Measurements from ENCODE around the gene KCMF1. TPM values are rescaled to one million over a fixed set of nuclear protein-coding genes. Genes with fewer than 3 reads are reported as not detected.

The KCMF1 gene
- total and polyA plus RNA-seq, 2 experiments from 2014 or later = 50.8 to 63.0 TPM

GRCh38 chr2:85008252-85008651 lies 37.3 kb downstream of the KCMF1 start:
- no peak overlapping the region for H3K4me2 ChIP-seq
- no peak overlapping the region for H3K4me3 ChIP-seq
- WGBS (ENCODE audit: low lambda C conversion rate, missing lambda C conversion rate) = 92% methylated on average over 2 of the region's 2 CpGs
- DNase-seq (ENCODE audit: low spot score) = no peak
- TF ChIP-seq CTCF (IDR thresholded peaks at IDR 0.05; ENCODE audit: poor library complexity) (no peak), EZH2 (IDR thresholded peaks at IDR 0.05; ENCODE audit: borderline replicate concordance) (no peak)
- no peaks in the 10 kb centered on the region for H3K9me2 ChIP-seq (replicated peaks; ENCODE audit: insufficient read depth)
- H3K36me3 ChIP-seq (replicated peaks; ENCODE audit: insufficient read depth, low read depth) = no peaks in the 10 kb centered on the region
- peaks cover 97% of the 10 kb centered on the region for H3K79me2 ChIP-seq
- H4K20me1 ChIP-seq (ENCODE audit: insufficient read depth, poor library complexity, severe bottlenecking) = peaks cover 50% of the 10 kb centered on the region
- H2AFZ ChIP-seq = no peak overlapping the region
- H3K9me3 ChIP-seq (ENCODE audit: low read depth) = no peaks in the 10 kb centered on the region
- H3K4me1 ChIP-seq (ENCODE audit: insufficient read depth) = peaks cover 7% of the 10 kb centered on the region
- H3K27me3 ChIP-seq = no peaks in the 10 kb centered on the region
- no peak overlapping the region for H3K27ac ChIP-seq

- no peak for DNase-seq (ENCODE audit: low spot score)
- H3K4me2 ChIP-seq = no peak overlapping the region
- no peaks in the 10 kb centered on the region for H3K36me3 ChIP-seq (replicated peaks; ENCODE audit: insufficient read depth, low read depth)
- no peak overlapping the region for H2AFZ ChIP-seq
- no peaks in the 10 kb centered on the region for H3K9me3 ChIP-seq (ENCODE audit: low read depth)
- H3K4me1 ChIP-seq (ENCODE audit: insufficient read depth) = peaks cover 7% of the 10 kb centered on the region
- 97% methylated on average over 3 of the region's 3 CpGs for WGBS (ENCODE audit: low lambda C conversion rate, missing lambda C conversion rate)
- no peak overlapping the region for H3K4me3 ChIP-seq
- TF ChIP-seq EZH2phosphoT487 (IDR thresholded peaks at IDR 0.05; ENCODE audit: low read depth, severe bottlenecking, unreplicated experiment) (no peak), EZH2 (IDR thresholded peaks at IDR 0.05; ENCODE audit: borderline replicate concordance) (no peak), CTCF (IDR thresholded peaks at IDR 0.05; ENCODE audit: poor library complexity) (no peak)
- no peaks in the 10 kb centered on the region for H3K27me3 ChIP-seq
- no peaks in the 10 kb centered on the region for H3K9me2 ChIP-seq (replicated peaks; ENCODE audit: insufficient read depth)
- peaks cover 97% of the 10 kb centered on the region for H3K79me2 ChIP-seq
- H4K20me1 ChIP-seq (ENCODE audit: insufficient read depth, poor library complexity, severe bottlenecking) = peaks cover 51% of the 10 kb centered on the region
- no peak overlapping the region for H3K27ac ChIP-seq
Observed at GRCh38 chr2:85009019-85009618, 38.2 kb downstream of the KCMF1 start.

GRCh38 chr2:85010404-85010803 lies 39.4 kb downstream of the KCMF1 start:
- Histone ChIP-seq H4K20me1 (ENCODE audit: insufficient read depth, poor library complexity, severe bottlenecking) (peaks cover 60% of the 10 kb centered on the region), H3K79me2 (peaks cover 94% of the 10 kb centered on the region), H3K27me3 (no peaks in the 10 kb centered on the region), H3K4me3 (no peak overlapping the region), H3K9me2 (replicated peaks; ENCODE audit: insufficient read depth) (no peaks in the 10 kb centered on the region), H3K9me3 (ENCODE audit: low read depth) (no peaks in the 10 kb centered on the region), H3K36me3 (replicated peaks; ENCODE audit: insufficient read depth, low read depth) (no peaks in the 10 kb centered on the region), H2AFZ (no peak overlapping the region), H3K4me1 (ENCODE audit: insufficient read depth) (peaks cover 12% of the 10 kb centered on the region), H3K27ac (no peak overlapping the region), H3K4me2 (no peak overlapping the region)
- no peak for DNase-seq (ENCODE audit: low spot score)
- TF ChIP-seq EZH2 (IDR thresholded peaks at IDR 0.05; ENCODE audit: borderline replicate concordance) (no peak), EZH2phosphoT487 (IDR thresholded peaks at IDR 0.05; ENCODE audit: low read depth, severe bottlenecking, unreplicated experiment) (no peak), CTCF (IDR thresholded peaks at IDR 0.05; ENCODE audit: poor library complexity) (no peak)
- 95% methylated on average over 1 of the region's 1 CpG for WGBS (ENCODE audit: low lambda C conversion rate, missing lambda C conversion rate)

All from hepatocyte (in vitro differentiated cells).